C4-2B (cell line): ENCODE data around the gene RNF180.

Experiments used
- ZFX ChIP-seq: fragments of 450-650 bp; IDR thresholded peaks from 2 replicates; pipeline ENCODE4 v1.6.1; 2017
- TF ChIP-seq, protein P1 (sequence below): fragments of 450-650 bp; conservative IDR thresholded peaks from 2 replicates; pipeline ENCODE4 v1.5.1; 2017; ENCODE audit warnings: mild to moderate bottlenecking

DNA sequence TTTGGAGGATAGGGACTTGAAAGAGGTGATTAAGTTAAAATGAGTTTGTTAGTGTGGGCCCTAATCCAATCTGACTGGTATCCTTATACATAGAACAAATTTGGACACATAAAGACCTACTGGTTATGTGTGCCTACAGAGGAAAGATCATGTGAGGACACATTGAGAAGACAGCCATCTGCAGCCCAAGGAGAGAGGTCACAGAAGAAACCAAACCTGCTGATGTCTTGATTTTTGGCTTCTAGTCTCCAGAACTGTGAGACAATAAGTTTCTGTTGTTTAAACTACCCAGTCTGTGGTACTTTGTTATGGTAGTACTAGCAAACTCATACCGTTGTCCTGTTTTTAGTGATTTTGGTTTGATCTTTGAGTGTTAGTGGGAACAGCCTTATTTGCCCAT, 18.3 kb downstream of the RNF180 start:
- TF ChIP-seq, protein P1, sequence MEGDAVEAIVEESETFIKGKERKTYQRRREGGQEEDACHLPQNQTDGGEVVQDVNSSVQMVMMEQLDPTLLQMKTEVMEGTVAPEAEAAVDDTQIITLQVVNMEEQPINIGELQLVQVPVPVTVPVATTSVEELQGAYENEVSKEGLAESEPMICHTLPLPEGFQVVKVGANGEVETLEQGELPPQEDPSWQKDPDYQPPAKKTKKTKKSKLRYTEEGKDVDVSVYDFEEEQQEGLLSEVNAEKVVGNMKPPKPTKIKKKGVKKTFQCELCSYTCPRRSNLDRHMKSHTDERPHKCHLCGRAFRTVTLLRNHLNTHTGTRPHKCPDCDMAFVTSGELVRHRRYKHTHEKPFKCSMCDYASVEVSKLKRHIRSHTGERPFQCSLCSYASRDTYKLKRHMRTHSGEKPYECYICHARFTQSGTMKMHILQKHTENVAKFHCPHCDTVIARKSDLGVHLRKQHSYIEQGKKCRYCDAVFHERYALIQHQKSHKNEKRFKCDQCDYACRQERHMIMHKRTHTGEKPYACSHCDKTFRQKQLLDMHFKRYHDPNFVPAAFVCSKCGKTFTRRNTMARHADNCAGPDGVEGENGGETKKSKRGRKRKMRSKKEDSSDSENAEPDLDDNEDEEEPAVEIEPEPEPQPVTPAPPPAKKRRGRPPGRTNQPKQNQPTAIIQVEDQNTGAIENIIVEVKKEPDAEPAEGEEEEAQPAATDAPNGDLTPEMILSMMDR = no peak
- no peak for TF ChIP-seq ZFX
